ENCODE data around the gene TRIM32. TPM values are rescaled to one million over a fixed set of nuclear protein-coding genes. Genes with fewer than 3 reads are reported as not detected.

TRIM32 gene
- total RNA-seq, 1 donor from 2014 or later, result 33.7 TPM

- Mint-ChIP-seq H3K36me3 (ENCODE audit: low read depth, unreplicated experiment) (peaks cover 6% of the 10 kb centered on the region), H3K4me1 (ENCODE audit: low read depth, unreplicated experiment) (peaks cover 15% of the 10 kb centered on the region), H3K4me3 (ENCODE audit: unreplicated experiment) (no peak overlapping the region), H3K9me3 (ENCODE audit: unreplicated experiment) (peaks cover 3% of the 10 kb centered on the region), H3K27ac (ENCODE audit: unreplicated experiment) (no peak overlapping the region), H3K27me3 (ENCODE audit: low read depth, unreplicated experiment) (no peaks in the 10 kb centered on the region)
- DNase-seq (ENCODE audit: low read depth) (peak; percentile 5), FAIRE-seq (no peak)
- Histone ChIP-seq H3K36me3 (ENCODE audit: insufficient read depth, low read length) (no peaks in the 10 kb centered on the region), H3K27me3 (ENCODE audit: insufficient read depth, low read length) (no peaks in the 10 kb centered on the region), H3K4me2 (ENCODE audit: low read length) (no peak overlapping the region), H3K79me2 (ENCODE audit: insufficient read depth, low read length) (no peaks in the 10 kb centered on the region), H3K4me3 (ENCODE audit: insufficient read depth, low read depth, low read length) (no peak overlapping the region), H2AFZ (ENCODE audit: low read depth, low read length) (no peak overlapping the region), H3K9me3 (ENCODE audit: insufficient read depth, low read depth, low read length) (no peaks in the 10 kb centered on the region), H3K9ac (ENCODE audit: low read length) (no peak overlapping the region), H4K20me1 (ENCODE audit: insufficient read depth, low read length) (no peaks in the 10 kb centered on the region), H3K27ac (ENCODE audit: low read depth, low read length) (no peak overlapping the region), H3K4me1 (ENCODE audit: insufficient read depth, low read length) (no peaks in the 10 kb centered on the region)
- TF ChIP-seq CTCF (IDR thresholded peaks at IDR 0.05; ENCODE audit: insufficient read depth, low read depth, low read length), result no peak
- no peak for TF ChIP-seq EZH2 (IDR thresholded peaks at IDR 0.05; ENCODE audit: insufficient read depth, low read length)
Observed at GRCh38 chr9:116641292-116642059, 45.6 kb upstream of the TRIM32 start.

- Histone ChIP-seq H3K36me3 (ENCODE audit: insufficient read depth, low read length) (no peaks in the 10 kb centered on the region), H3K79me2 (ENCODE audit: insufficient read depth, low read length) (no peaks in the 10 kb centered on the region), H2AFZ (ENCODE audit: low read depth, low read length) (no peak overlapping the region), H3K9me3 (ENCODE audit: insufficient read depth, low read depth, low read length) (no peaks in the 10 kb centered on the region), H3K27me3 (ENCODE audit: insufficient read depth, low read length) (no peaks in the 10 kb centered on the region), H3K4me2 (ENCODE audit: low read length) (no peak overlapping the region), H3K4me1 (ENCODE audit: insufficient read depth, low read length) (no peaks in the 10 kb centered on the region), H3K4me3 (ENCODE audit: insufficient read depth, low read depth, low read length) (no peak overlapping the region), H4K20me1 (ENCODE audit: insufficient read depth, low read length) (no peaks in the 10 kb centered on the region), H3K9ac (ENCODE audit: low read length) (no peak overlapping the region), H3K27ac (ENCODE audit: low read depth, low read length) (no peak overlapping the region)
- no peak overlapping the region for H3K27ac Mint-ChIP-seq (ENCODE audit: unreplicated experiment)
- no peaks in the 10 kb centered on the region for H3K27me3 Mint-ChIP-seq (ENCODE audit: low read depth, unreplicated experiment)
- H3K4me3 Mint-ChIP-seq (ENCODE audit: unreplicated experiment), result no peak overlapping the region
- FAIRE-seq (no peak), DNase-seq (ENCODE audit: low read depth) (peak; percentile 11)
- H3K4me1 Mint-ChIP-seq (ENCODE audit: low read depth, unreplicated experiment), result peaks cover 15% of the 10 kb centered on the region
- TF ChIP-seq EZH2 (IDR thresholded peaks at IDR 0.05; ENCODE audit: insufficient read depth, low read length) (no peak), CTCF (IDR thresholded peaks at IDR 0.05; ENCODE audit: insufficient read depth, low read depth, low read length) (no peak)
- no peaks in the 10 kb centered on the region for H3K36me3 Mint-ChIP-seq (ENCODE audit: low read depth, unreplicated experiment)
- H3K9me3 Mint-ChIP-seq (ENCODE audit: unreplicated experiment), result no peaks in the 10 kb centered on the region
Observed at GRCh38 chr9:116643691-116644090, 43.4 kb upstream of the TRIM32 start.

GRCh38 chr9:116644091-116644688 lies 42.9 kb upstream of the TRIM32 start:
- Mint-ChIP-seq H3K9me3 (ENCODE audit: unreplicated experiment) (no peaks in the 10 kb centered on the region), H3K27ac (ENCODE audit: unreplicated experiment) (no peak overlapping the region), H3K4me1 (ENCODE audit: low read depth, unreplicated experiment) (peaks cover 12% of the 10 kb centered on the region), H3K27me3 (ENCODE audit: low read depth, unreplicated experiment) (no peaks in the 10 kb centered on the region), H3K36me3 (ENCODE audit: low read depth, unreplicated experiment) (no peaks in the 10 kb centered on the region), H3K4me3 (ENCODE audit: unreplicated experiment) (no peak overlapping the region)
- no peak overlapping the region for H3K9ac ChIP-seq (ENCODE audit: low read length)
- TF ChIP-seq CTCF (IDR thresholded peaks at IDR 0.05; ENCODE audit: insufficient read depth, low read depth, low read length) (no peak), EZH2 (IDR thresholded peaks at IDR 0.05; ENCODE audit: insufficient read depth, low read length) (no peak)
- no peaks in the 10 kb centered on the region for H3K79me2 ChIP-seq (ENCODE audit: insufficient read depth, low read length)
- no peak overlapping the region for H2AFZ ChIP-seq (ENCODE audit: low read depth, low read length)
- no peaks in the 10 kb centered on the region for H3K36me3 ChIP-seq (ENCODE audit: insufficient read depth, low read length)
- no peaks in the 10 kb centered on the region for H3K4me1 ChIP-seq (ENCODE audit: insufficient read depth, low read length)
- no peak overlapping the region for H3K4me2 ChIP-seq (ENCODE audit: low read length)
- H3K4me3 ChIP-seq (ENCODE audit: insufficient read depth, low read depth, low read length), result no peak overlapping the region
- no peaks in the 10 kb centered on the region for H4K20me1 ChIP-seq (ENCODE audit: insufficient read depth, low read length)
- H3K9me3 ChIP-seq (ENCODE audit: insufficient read depth, low read depth, low read length), result no peaks in the 10 kb centered on the region
- no peaks in the 10 kb centered on the region for H3K27me3 ChIP-seq (ENCODE audit: insufficient read depth, low read length)
- no peak overlapping the region for H3K27ac ChIP-seq (ENCODE audit: low read depth, low read length)
- FAIRE-seq, result no peak
- peak; percentile 80 for DNase-seq (ENCODE audit: low read depth)

All from astrocyte (in vitro differentiated cells and primary cell).